ENCODE measurements around the gene FYCO1.

DNA sequence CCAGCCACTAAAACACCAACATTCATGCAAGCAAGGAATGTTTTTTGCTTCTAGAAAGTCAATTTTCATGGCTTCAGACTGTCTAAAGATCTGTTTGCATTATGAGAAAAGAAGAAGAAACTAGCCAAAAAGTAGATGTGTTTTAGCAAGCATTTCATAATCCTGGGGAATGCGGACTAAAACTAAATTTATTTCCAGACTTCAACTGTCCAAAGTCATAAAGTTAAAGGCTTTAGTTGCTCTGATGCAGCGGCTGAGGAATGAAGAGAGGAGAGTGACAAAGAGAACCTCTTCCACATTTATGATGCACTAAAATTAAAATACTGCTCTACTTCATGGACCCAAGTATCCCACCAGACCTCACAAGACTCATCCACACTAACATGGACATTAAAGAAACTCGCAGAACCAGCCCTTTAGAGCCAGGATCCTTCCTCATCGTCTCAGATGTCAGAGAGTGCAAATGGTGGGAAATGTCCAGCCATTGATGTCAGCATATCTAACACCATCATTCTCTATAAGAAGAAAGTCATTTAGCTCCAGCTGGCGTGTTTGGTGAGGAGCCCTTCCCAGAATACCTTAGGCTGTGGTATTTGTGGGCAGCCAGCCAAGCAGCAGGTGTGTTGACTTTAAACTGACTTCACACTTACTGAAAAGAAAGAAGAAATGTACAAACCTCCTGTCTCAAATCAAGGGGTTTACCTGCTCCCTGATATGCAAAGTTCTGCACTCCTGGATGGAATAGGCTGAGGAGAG, 17.4 kb downstream of the FYCO1 start:
- TF ChIP-seq POLR2AphosphoS5 (IDR thresholded peaks at IDR 0.05; ENCODE audit: borderline replicate concordance, low read depth, low read length) (no peak), EZH2 (IDR thresholded peaks at IDR 0.05) (no peak), FOXP2 (optimal IDR thresholded peaks at IDR 0.05; ENCODE audit: control extremely low read depth, extremely low read length, insufficient read depth) (no peak)

Measured in SK-N-MC (cell line).